ENCODE data around the gene ZNFX1. TPM values are rescaled to one million over a fixed set of nuclear protein-coding genes. Genes with fewer than 3 reads are reported as not detected.
A peak's percentile ranks its signal among the peaks of the same experiment; 100 is the strongest.

The ZNFX1 gene
- total RNA-seq, 1 experiment from 2014 or later: 34.3 TPM

- Histone ChIP-seq H3K27me3 (no peaks in the 10 kb centered on the region), H3K9me3 (0 out of 2 replicates have a peak, but pooled peaks cover 3% of the 10 kb centered on the region), H3K4me3 (no peak overlapping the region; the same call in 1 of the 2 replicates), H3K36me3 (peaks cover 80% of the 10 kb centered on the region)
- no peak for DNase-seq
These were observed 2.6 kb downstream of the ZNFX1 start for GRCh38 chr20:49275216-49275615.

GRCh38 chr20:49273696-49274277, 4.1 kb downstream of the ZNFX1 start:
- no peak overlapping the region for H3K4me3 ChIP-seq
- peaks cover 80% of the 10 kb centered on the region for H3K36me3 ChIP-seq
- DNase-seq: no peak

GRCh38 chr20:49272654-49273053, 5.2 kb downstream of the ZNFX1 start:
- no peak for DNase-seq
- Histone ChIP-seq H3K9me3 (peaks cover 6% of the 10 kb centered on the region), H3K27me3 (no peaks in the 10 kb centered on the region), H3K36me3 (peaks cover 89% of the 10 kb centered on the region), H3K4me3 (no peak overlapping the region)

More at GRCh38 chr20:49273696-49274277, 4.1 kb downstream of the ZNFX1 start:
- no peaks in the 10 kb centered on the region for H3K27me3 ChIP-seq
- peaks cover 6% of the 10 kb centered on the region for H3K9me3 ChIP-seq

- DNase-seq: no peak
- Histone ChIP-seq H3K36me3 (peaks cover 98% of the 10 kb centered on the region), H3K9me3 (peaks cover 6% of the 10 kb centered on the region), H3K27me3 (no peaks in the 10 kb centered on the region), H3K4me3 (no peak overlapping the region)
These were observed 7.1 kb downstream of the ZNFX1 start for GRCh38 chr20:49270736-49271135.

- Histone ChIP-seq H3K36me3 (peaks cover 98% of the 10 kb centered on the region), H3K4me3 (peak overlapping the region; percentile 1; the same call in 1 of the 2 replicates), H3K9me3 (peaks cover 6% of the 10 kb centered on the region), H3K27me3 (no peaks in the 10 kb centered on the region)
- DNase-seq: peak; percentile 48
These were observed 7.7 kb downstream of the ZNFX1 start for GRCh38 chr20:49270177-49270576.

GRCh38 chr20:49268600-49269365, 9.1 kb downstream of the ZNFX1 start:
- Histone ChIP-seq H3K4me3 (peak overlapping the region; percentile 15), H3K36me3 (peaks cover 98% of the 10 kb centered on the region), H3K9me3 (peaks cover 6% of the 10 kb centered on the region), H3K27me3 (no peaks in the 10 kb centered on the region)
- no peak for DNase-seq

- H3K4me3 ChIP-seq: no peak overlapping the region
- H3K36me3 ChIP-seq: peaks cover 98% of the 10 kb centered on the region
- no peaks in the 10 kb centered on the region for H3K27me3 ChIP-seq
- peaks cover 6% of the 10 kb centered on the region for H3K9me3 ChIP-seq
- DNase-seq: no peak
These were observed 10.5 kb downstream of the ZNFX1 start for GRCh38 chr20:49267327-49267726.

GRCh38 chr20:49262444-49262843, 15.4 kb downstream of the ZNFX1 start:
- Histone ChIP-seq H3K27me3 (no peaks in the 10 kb centered on the region), H3K4me3 (no peak overlapping the region), H3K36me3 (peaks cover 92% of the 10 kb centered on the region), H3K9me3 (no peaks in the 10 kb centered on the region)
- no peak for DNase-seq

GRCh38 chr20:49261173-49261572, 16.7 kb downstream of the ZNFX1 start:
- DNase-seq: no peak
- no peak overlapping the region for H3K4me3 ChIP-seq
- H3K9me3 ChIP-seq: no peaks in the 10 kb centered on the region
- H3K27me3 ChIP-seq: no peaks in the 10 kb centered on the region
- H3K36me3 ChIP-seq: peaks cover 94% of the 10 kb centered on the region

GRCh38 chr20:49260218-49260617, 17.6 kb downstream of the ZNFX1 start:
- Histone ChIP-seq H3K36me3 (peaks cover 94% of the 10 kb centered on the region), H3K9me3 (no peaks in the 10 kb centered on the region)
- DNase-seq: no peak

GRCh38 chr20:49259799-49260198, 18.1 kb downstream of the ZNFX1 start:
- Histone ChIP-seq H3K9me3 (no peaks in the 10 kb centered on the region), H3K36me3 (peaks cover 94% of the 10 kb centered on the region), H3K4me3 (no peak overlapping the region), H3K27me3 (no peaks in the 10 kb centered on the region)
- DNase-seq: no peak

More at GRCh38 chr20:49260218-49260617, 17.6 kb downstream of the ZNFX1 start:
- Histone ChIP-seq H3K4me3 (no peak overlapping the region), H3K27me3 (no peaks in the 10 kb centered on the region)

- no peaks in the 10 kb centered on the region for H3K9me3 ChIP-seq
- peaks cover 94% of the 10 kb centered on the region for H3K36me3 ChIP-seq
- no peak overlapping the region for H3K4me3 ChIP-seq
- no peaks in the 10 kb centered on the region for H3K27me3 ChIP-seq
- no peak for DNase-seq
These were observed 18.6 kb downstream of the ZNFX1 start for GRCh38 chr20:49259284-49259683.

- no peak overlapping the region for H3K4me3 ChIP-seq
- no peaks in the 10 kb centered on the region for H3K27me3 ChIP-seq
- H3K9me3 ChIP-seq: no peaks in the 10 kb centered on the region
- H3K36me3 ChIP-seq: peaks cover 99% of the 10 kb centered on the region
- DNase-seq: no peak
These were observed 21.6 kb downstream of the ZNFX1 start for GRCh38 chr20:49256261-49256660.

GRCh38 chr20:49252556-49253350, 25.1 kb downstream of the ZNFX1 start:
- H3K9me3 ChIP-seq: no peaks in the 10 kb centered on the region
- H3K36me3 ChIP-seq: peaks cover 97% of the 10 kb centered on the region
- DNase-seq: no peak
- no peak overlapping the region for H3K4me3 ChIP-seq
- H3K27me3 ChIP-seq: no peaks in the 10 kb centered on the region

- Histone ChIP-seq H3K4me3 (no peak overlapping the region), H3K27me3 (no peaks in the 10 kb centered on the region), H3K9me3 (no peaks in the 10 kb centered on the region), H3K36me3 (peaks cover 97% of the 10 kb centered on the region)
- no peak for DNase-seq
These were observed 28.8 kb downstream of the ZNFX1 start for GRCh38 chr20:49248879-49249665.

GRCh38 chr20:49248301-49248700, 29.6 kb downstream of the ZNFX1 start:
- Histone ChIP-seq H3K4me3 (no peak overlapping the region), H3K27me3 (no peaks in the 10 kb centered on the region), H3K9me3 (no peaks in the 10 kb centered on the region), H3K36me3 (peaks cover 97% of the 10 kb centered on the region)
- DNase-seq: peak; percentile 26

All from MG63 (cell line).